Measurements from ENCODE around the gene SPON2. TPM values are rescaled to one million over a fixed set of nuclear protein-coding genes. Genes with fewer than 3 reads are reported as not detected.

Gene SPON2
- total RNA-seq, 2 experiments from 2014 or later, result 9.9 to 10.5 TPM

GRCh38 chr4:1195109-1195671 is 22.8 kb upstream of the SPON2 start:
- ATAC-seq (no peak), DNase-seq (no peak)
- no peak overlapping the region for H3K27ac Mint-ChIP-seq
- POLR2A ChIA-PET, result interaction anchor here (0.6 to 0.8 kb wide), 2 partner anchors 46 to 756 kb away, joined by 3 to 4 read pairs; no protein-coding TSS in a partner anchor
- intact Hi-C loops (cut with micrococcal nuclease), result no loop called here
- H3K4me1 Mint-ChIP-seq (ENCODE audit: low read depth), result peaks cover 8% of the 10 kb centered on the region
- peaks cover 2% of the 10 kb centered on the region for H3K9me3 Mint-ChIP-seq
- H3K4me3 Mint-ChIP-seq, result no peak overlapping the region
- peaks cover 6% of the 10 kb centered on the region for H3K36me3 Mint-ChIP-seq (ENCODE audit: low read depth)
- CTCF ChIA-PET, result no interaction called here
- H3K27me3 Mint-ChIP-seq, result no peaks in the 10 kb centered on the region
- no peak for TF ChIP-seq CTCF (IDR thresholded peaks at IDR 0.05)

GRCh38 chr4:1194010-1194900 is 21.9 kb upstream of the SPON2 start:
- ATAC-seq, result no peak
- intact Hi-C loops (cut with micrococcal nuclease), result no loop called here
- no peaks in the 10 kb centered on the region for H3K27me3 Mint-ChIP-seq
- CTCF ChIA-PET, result no interaction called here
- no peak for DNase-seq
- peaks cover 6% of the 10 kb centered on the region for H3K36me3 Mint-ChIP-seq (ENCODE audit: low read depth)
- H3K4me3 Mint-ChIP-seq, result no peak overlapping the region
- peaks cover 8% of the 10 kb centered on the region for H3K4me1 Mint-ChIP-seq (ENCODE audit: low read depth)
- H3K9me3 Mint-ChIP-seq, result peaks cover 2% of the 10 kb centered on the region
- POLR2A ChIA-PET, result interaction anchor here (0.6 to 0.8 kb wide), 2 partner anchors 47 to 755 kb away, joined by 3 to 4 read pairs; no protein-coding TSS in a partner anchor
- TF ChIP-seq CTCF (IDR thresholded peaks at IDR 0.05), result no peak
- H3K27ac Mint-ChIP-seq, result no peak overlapping the region

- H3K27ac Mint-ChIP-seq, result no peak overlapping the region
- H3K4me3 Mint-ChIP-seq, result no peak overlapping the region
- peaks cover 5% of the 10 kb centered on the region for H3K36me3 Mint-ChIP-seq (ENCODE audit: low read depth)
- H3K9me3 Mint-ChIP-seq, result peaks cover 2% of the 10 kb centered on the region
- POLR2A ChIA-PET, result interaction anchor here (0.8 to 1.6 kb wide), 2 partner anchors 19 to 26 kb away, joined by 3 to 4 read pairs; no protein-coding TSS in a partner anchor
- H3K27me3 Mint-ChIP-seq, result no peaks in the 10 kb centered on the region
- intact Hi-C loops (cut with micrococcal nuclease), result no loop called here
- ATAC-seq (no peak), DNase-seq (no peak)
- CTCF ChIA-PET, result interaction anchor here (1.2 kb wide), 1 partner anchor 10 kb away, joined by 3 read pairs; no protein-coding TSS in a partner anchor
- H3K4me1 Mint-ChIP-seq (ENCODE audit: low read depth), result peaks cover 6% of the 10 kb centered on the region
- no peak for TF ChIP-seq CTCF (IDR thresholded peaks at IDR 0.05)
These were observed 21.0 kb upstream of the SPON2 start for GRCh38 chr4:1193206-1194009.

GRCh38 chr4:1192493-1193205 is 20.3 kb upstream of the SPON2 start:
- POLR2A ChIA-PET, result interaction anchor here (0.8 to 1.7 kb wide), 4 partner anchors 7 to 25 kb away, joined by 3 to 7 read pairs (median 4); no protein-coding TSS in a partner anchor
- DNase-seq, result no peak
- intact Hi-C loops (cut with micrococcal nuclease), result no loop called here
- Mint-ChIP-seq H3K4me3 (no peak overlapping the region), H3K4me1 (ENCODE audit: low read depth) (peaks cover 7% of the 10 kb centered on the region), H3K36me3 (ENCODE audit: low read depth) (peaks cover 4% of the 10 kb centered on the region), H3K9me3 (peaks cover 2% of the 10 kb centered on the region), H3K27ac (no peak overlapping the region), H3K27me3 (no peaks in the 10 kb centered on the region)
- no peak for TF ChIP-seq CTCF (IDR thresholded peaks at IDR 0.05)
- no peak for ATAC-seq
- CTCF ChIA-PET, result interaction anchor here (1.2 kb wide), 2 partner anchors 10 to 25 kb away, joined by 3 read pairs; no protein-coding TSS in a partner anchor
